Activated CD8-positive, alpha-beta T cell treated with anti-CD3 and anti-CD28 coated beads, Interleukin-2, amount 10 ng/mL, durations not matched to agents 7 days and 5 days (primary cell): Measurements from ENCODE around the gene MPP2. TPM values are rescaled to one million over a fixed set of nuclear protein-coding genes. Genes with fewer than 3 reads are reported as not detected.
"Not testable (repeated sequence)": the region's sequence is repeated elsewhere in the genome, so short reads cannot be mapped to it uniquely, and the experiment has no call there.

Experiments used
- ATAC-seq: fragments of 150-1000 bp; cut with Tn5 transposase; one replicate; pipeline ENCODE4 v1.10.0; 2021; ENCODE audit warnings: moderate library complexity
- CTCF ChIA-PET: fragments of 350-600 bp; sonication (Branson Sonifier 250); formaldehyde crosslinking; loops from one replicate; lab custom pipeline; 2021; ENCODE audit warnings: antibody characterized with exemption; lab: Charles Lee
- POLR2A ChIA-PET: fragments of 350-600 bp; sonication (Branson Sonifier 250); formaldehyde crosslinking; loops from one replicate; lab custom pipeline; 2021; ENCODE audit warnings: antibody characterized with exemption; lab: Charles Lee
- DNase-seq: peaks from one replicate; pipeline ENCODE4 v3.0.0-alpha.2; 2020
- H3K27ac Mint-ChIP-seq: one replicate; pipeline ENCODE4 v1.8.0; 2021; ENCODE audit warnings: mild to moderate bottlenecking, mixed read lengths
- H3K27me3 Mint-ChIP-seq: one replicate; pipeline ENCODE4 v1.8.0; 2021; ENCODE audit warnings: low read depth, mixed read lengths
- H3K36me3 Mint-ChIP-seq: one replicate; pipeline ENCODE4 v1.8.0; 2021; ENCODE audit warnings: low read depth, mixed read lengths
- H3K4me1 Mint-ChIP-seq: one replicate; pipeline ENCODE4 v1.8.0; 2021; ENCODE audit warnings: low read depth, mixed read lengths
- H3K4me3 Mint-ChIP-seq: one replicate; pipeline ENCODE4 v1.8.0; 2021; ENCODE audit warnings: mild to moderate bottlenecking, mixed read lengths
- H3K9me3 Mint-ChIP-seq: one replicate; pipeline ENCODE4 v1.8.0; 2022; ENCODE audit warnings: mixed read lengths; ENCODE audit not compliant: insufficient read depth
- total RNA-seq, 2 experiments: library from RNA; stranded (reverse); gene quantifications; one replicate each; pipeline ENCODE4 v1.2.3, GENCODE V29; 2021

Gene MPP2
- total RNA-seq, 2 experiments from 2014 or later, result 1.2 to 1.8 TPM

DNA sequence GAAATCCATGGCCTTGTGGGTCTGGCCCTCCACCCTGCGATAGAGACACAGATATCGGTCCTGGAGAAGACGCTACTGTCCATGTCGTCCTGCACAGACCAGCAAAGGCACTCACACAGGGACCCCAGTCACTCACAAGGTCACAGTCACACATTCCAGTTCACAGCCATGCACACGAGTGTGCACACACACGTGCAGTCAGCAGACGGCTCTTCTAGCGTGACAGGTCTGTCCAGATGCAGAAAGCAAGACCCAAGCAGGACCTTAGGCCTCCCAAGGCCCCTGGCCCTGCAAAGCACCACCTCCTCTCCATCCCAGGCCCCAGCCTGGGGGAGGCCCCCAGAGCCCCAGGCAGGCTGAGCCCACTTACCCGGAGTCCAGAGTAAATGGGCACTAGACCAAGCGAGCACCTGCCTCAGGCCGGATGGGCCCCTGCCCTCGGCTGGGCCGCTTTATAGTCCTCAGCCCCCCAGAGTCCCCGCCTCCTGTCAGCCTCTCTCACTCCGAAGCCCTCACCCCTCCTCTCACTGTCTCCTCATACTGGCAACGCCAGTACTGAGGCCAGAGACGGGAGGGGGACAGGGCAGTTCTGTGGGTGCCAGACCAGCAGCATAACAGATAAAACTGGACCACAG is 34.8 kb upstream of the MPP2 start, which contains the start of gene PPY:
PPY (minus strand) TSS at position 426 of the 635 bp plus-strand sequence. CDS start 822 bp downstream, outside the sequence.
- DNase-seq (no peak), ATAC-seq (no peak)
- Mint-ChIP-seq H3K4me1 (peaks cover 21% of the 10 kb centered on the region), H3K36me3 (no peaks in the 10 kb centered on the region), H3K4me3 (no peak within 1 kb of the TSS), H3K27me3 (peaks cover 19% of the 10 kb centered on the region), H3K9me3 (no peaks in the 10 kb centered on the region), H3K27ac (no peak within 1 kb of the TSS)
- ChIA-PET CTCF (interaction anchor here (0.9 to 6.4 kb wide), 11 partner anchors 14 to 219 kb away, joined by 3 to 102 read pairs (median 17); partner anchors contain the start of gene MPP2), POLR2A (no interaction called here)

DNA sequence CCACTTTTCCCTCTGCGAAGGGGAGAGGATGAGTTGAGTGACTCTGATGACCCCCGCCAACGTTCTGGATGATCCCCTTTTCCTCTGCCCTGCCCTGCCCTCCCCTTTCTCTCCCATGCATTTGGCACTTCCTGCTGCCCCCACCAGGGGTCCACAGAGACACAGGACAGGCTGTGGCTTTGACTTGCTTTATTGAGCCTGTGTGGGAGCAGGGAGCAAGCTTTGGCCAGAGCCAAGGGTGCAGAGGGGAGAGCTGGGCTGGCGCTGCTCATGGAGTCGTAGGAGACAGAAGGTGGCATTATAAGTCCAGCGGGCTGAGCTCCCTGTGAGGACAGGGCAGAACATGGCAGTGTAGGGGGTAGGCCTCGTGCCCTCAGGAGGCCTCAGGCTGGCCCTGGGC is 33.3 kb upstream of the MPP2 start:
- DNase-seq (peak; percentile 37), ATAC-seq (no peak)
- Mint-ChIP-seq H3K27ac (no peak overlapping the region), H3K36me3 (no peaks in the 10 kb centered on the region), H3K27me3 (peaks cover 19% of the 10 kb centered on the region), H3K4me3 (no peak overlapping the region), H3K4me1 (peaks cover 11% of the 10 kb centered on the region), H3K9me3 (no peaks in the 10 kb centered on the region)
- CTCF ChIA-PET, result interaction anchor here (1.1 to 1.2 kb wide), 2 partner anchors 15 to 30 kb away, joined by 7 read pairs; no protein-coding TSS in a partner anchor
- POLR2A ChIA-PET, result no interaction called here

DNA sequence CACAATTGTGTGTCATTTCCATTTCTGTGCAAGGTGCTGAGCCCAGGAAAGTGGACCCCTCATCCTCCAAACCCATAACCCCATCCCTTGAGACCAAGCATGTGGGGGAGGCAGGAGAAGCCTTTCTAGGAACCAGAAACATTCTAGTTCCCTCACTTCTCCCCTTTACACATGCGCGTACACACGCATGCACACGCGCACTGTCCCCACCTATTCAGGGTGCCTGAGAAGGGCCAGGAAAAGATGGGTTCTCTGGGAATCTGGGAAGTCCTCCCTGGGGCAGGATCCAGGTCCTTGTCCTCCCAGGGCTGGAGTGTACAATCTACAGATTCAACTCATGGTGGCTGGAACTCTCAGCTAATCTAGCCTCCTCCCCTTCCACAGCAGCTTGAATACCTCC is 32.5 kb upstream of the MPP2 start:
- Mint-ChIP-seq H3K27ac (no peak overlapping the region), H3K27me3 (peaks cover 17% of the 10 kb centered on the region), H3K4me1 (peaks cover 11% of the 10 kb centered on the region), H3K36me3 (no peaks in the 10 kb centered on the region), H3K9me3 (no peaks in the 10 kb centered on the region), H3K4me3 (no peak overlapping the region)
- no peak for ATAC-seq
- ChIA-PET POLR2A (no interaction called here), CTCF (interaction anchor here (0.8 to 1.2 kb wide), 3 partner anchors 14 to 31 kb away, joined by 3 to 7 read pairs (median 7); no protein-coding TSS in a partner anchor)
- no peak for DNase-seq

DNA sequence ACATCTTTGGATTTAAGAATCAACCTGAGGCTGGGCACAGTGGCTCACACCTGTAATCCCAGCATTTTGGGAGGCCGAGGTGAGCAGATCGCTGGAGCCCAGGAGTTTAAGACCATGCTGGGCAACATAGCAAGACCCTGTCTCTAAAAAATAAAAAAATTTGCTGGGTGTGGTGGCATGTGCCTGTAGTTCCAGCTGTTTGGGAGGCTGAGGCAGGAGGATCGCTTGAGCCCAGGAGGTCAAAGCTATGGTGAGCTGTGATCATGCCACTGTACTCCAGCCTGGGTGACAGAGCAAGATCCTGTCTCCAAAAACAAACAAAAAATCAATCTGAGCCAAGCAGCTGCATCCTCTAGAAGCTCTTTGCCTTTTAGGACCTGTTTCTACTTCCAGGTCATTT is 32.1 kb upstream of the MPP2 start:
- H3K36me3 Mint-ChIP-seq, H3K27ac Mint-ChIP-seq, DNase-seq, ATAC-seq, H3K9me3 Mint-ChIP-seq, POLR2A ChIA-PET, H3K4me3 Mint-ChIP-seq: not testable (repeated sequence)
- H3K27me3 Mint-ChIP-seq, result peaks cover 17% of the 10 kb centered on the region
- CTCF ChIA-PET, result interaction anchor here (0.8 to 1.2 kb wide), 3 partner anchors 14 to 31 kb away, joined by 3 to 7 read pairs (median 7); no protein-coding TSS in a partner anchor
- peaks cover 11% of the 10 kb centered on the region for H3K4me1 Mint-ChIP-seq

DNA sequence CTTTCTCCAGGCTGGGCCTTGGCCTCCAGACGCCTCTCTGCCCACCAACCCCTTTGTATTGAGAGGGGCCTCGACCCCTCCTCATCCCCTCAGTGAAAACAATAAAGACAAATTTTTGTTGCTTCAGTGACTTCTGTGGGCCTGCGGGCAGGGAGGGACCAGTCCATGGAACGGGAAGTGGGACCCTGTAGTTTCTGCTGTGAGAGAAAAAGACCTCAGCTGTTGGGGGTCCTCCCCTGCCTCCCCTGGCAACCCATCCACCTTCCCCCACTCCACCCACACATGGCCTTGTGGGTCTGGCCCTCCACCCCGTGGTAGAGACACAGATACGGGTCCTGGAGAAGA is 31.5 kb upstream of the MPP2 start:
- no peaks in the 10 kb centered on the region for H3K9me3 Mint-ChIP-seq
- H3K4me3 Mint-ChIP-seq, result no peak overlapping the region
- ChIA-PET POLR2A (no interaction called here), CTCF (interaction anchor here (1.0 to 1.1 kb wide), 2 partner anchors 13 to 29 kb away, joined by 4 to 5 read pairs; no protein-coding TSS in a partner anchor)
- no peak for ATAC-seq
- no peak for DNase-seq
- peaks cover 17% of the 10 kb centered on the region for H3K27me3 Mint-ChIP-seq
- H3K36me3 Mint-ChIP-seq, result no peaks in the 10 kb centered on the region
- peaks cover 8% of the 10 kb centered on the region for H3K4me1 Mint-ChIP-seq
- H3K27ac Mint-ChIP-seq, result no peak overlapping the region

DNA sequence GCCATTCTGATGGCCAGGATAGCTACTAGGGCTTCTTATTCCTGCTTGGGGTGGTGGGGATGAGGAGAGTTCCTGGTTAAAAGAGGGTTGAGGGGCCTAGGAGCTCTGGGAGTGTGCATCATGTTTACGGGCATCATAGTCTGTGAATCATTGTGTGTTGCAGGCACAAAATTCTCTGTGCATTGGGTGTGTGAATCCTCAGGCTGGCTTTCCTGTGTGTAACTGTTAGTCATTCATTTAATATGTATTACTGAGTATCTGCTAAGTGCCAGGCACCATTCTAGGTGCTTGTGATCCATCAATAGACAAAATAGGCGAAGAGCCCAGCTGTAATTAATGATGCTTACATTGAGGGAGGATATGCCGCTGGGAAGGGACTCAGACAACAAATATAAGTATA is 29.1 kb upstream of the MPP2 start:
- DNase-seq, result no peak
- ATAC-seq, result no peak
- ChIA-PET CTCF (no interaction called here), POLR2A (no interaction called here)
- H3K27me3 Mint-ChIP-seq, result peaks cover 17% of the 10 kb centered on the region
- no peaks in the 10 kb centered on the region for H3K9me3 Mint-ChIP-seq
- H3K4me3 Mint-ChIP-seq, result no peak overlapping the region
- H3K27ac Mint-ChIP-seq, result no peak overlapping the region
- no peaks in the 10 kb centered on the region for H3K36me3 Mint-ChIP-seq
- peaks cover 8% of the 10 kb centered on the region for H3K4me1 Mint-ChIP-seq

DNA sequence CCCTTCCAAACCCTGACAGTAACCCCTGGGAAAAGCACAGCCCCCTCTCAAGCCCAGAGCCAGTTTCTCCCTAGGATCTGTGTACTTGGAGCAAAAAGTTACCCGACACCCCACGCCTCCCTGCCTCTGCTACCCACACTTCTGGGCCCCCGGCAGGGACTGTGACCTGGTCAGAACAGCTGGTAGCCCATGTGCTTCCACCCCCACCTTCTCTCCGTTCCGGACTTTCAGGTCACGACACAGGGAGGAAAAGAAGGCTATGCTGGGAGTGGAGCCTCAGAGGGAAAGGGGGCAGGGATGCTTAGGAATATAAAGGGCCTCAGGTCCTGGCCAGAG is 28.6 kb upstream of the MPP2 start:
- no peaks in the 10 kb centered on the region for H3K9me3 Mint-ChIP-seq
- ChIA-PET CTCF (interaction anchor here (1.1 kb wide), 1 partner anchor 11 kb away, joined by 3 read pairs; no protein-coding TSS in a partner anchor), POLR2A (no interaction called here)
- no peaks in the 10 kb centered on the region for H3K36me3 Mint-ChIP-seq
- H3K4me1 Mint-ChIP-seq, result peaks cover 8% of the 10 kb centered on the region
- H3K27me3 Mint-ChIP-seq, result peaks cover 17% of the 10 kb centered on the region
- ATAC-seq (no peak), DNase-seq (no peak)
- H3K4me3 Mint-ChIP-seq, result no peak overlapping the region
- no peak overlapping the region for H3K27ac Mint-ChIP-seq

DNA sequence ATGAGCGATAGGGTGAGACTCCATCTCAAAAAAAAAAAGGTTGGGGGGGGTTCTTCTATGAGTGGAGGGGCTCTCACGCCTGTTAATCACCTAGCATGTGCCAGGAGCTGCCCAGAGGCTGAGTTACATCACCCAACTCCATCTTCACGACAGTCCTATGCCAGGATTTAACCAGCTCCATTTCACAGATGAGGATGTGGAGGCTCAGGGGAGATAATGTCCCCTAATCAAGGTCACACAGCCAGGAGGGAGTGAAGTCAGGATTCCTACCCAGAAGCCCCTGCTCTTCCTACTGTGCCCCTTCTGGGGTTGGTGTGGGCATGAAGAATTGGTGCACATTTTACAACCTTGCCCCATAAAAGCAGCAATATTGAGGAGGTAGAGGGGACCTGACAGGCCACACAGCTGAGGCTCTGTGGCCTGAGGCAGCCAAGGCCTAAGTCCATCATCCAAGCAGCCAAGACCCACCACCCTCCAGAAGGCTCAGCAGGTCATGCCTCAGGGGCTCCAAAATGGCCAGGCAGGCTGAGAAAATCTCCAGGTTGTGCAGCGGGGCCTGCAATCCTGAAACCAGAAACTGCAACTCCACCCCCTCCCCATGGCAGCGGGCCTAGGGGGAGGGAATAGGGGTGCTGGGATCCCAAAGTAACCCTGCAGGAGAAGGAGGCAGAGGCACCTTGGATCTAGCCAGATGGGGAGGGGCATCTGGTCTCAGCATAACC is 28.0 kb upstream of the MPP2 start:
- Mint-ChIP-seq H3K9me3 (no peaks in the 10 kb centered on the region), H3K4me1 (peaks cover 8% of the 10 kb centered on the region), H3K27me3 (peaks cover 17% of the 10 kb centered on the region), H3K4me3 (no peak overlapping the region), H3K36me3 (no peaks in the 10 kb centered on the region), H3K27ac (no peak overlapping the region)
- ATAC-seq, result no peak
- POLR2A ChIA-PET, result no interaction called here
- CTCF ChIA-PET, result interaction anchor here (1.1 to 2.2 kb wide), 2 partner anchors 8 to 11 kb away, joined by 3 to 9 read pairs; no protein-coding TSS in a partner anchor
- DNase-seq, result no peak

DNA sequence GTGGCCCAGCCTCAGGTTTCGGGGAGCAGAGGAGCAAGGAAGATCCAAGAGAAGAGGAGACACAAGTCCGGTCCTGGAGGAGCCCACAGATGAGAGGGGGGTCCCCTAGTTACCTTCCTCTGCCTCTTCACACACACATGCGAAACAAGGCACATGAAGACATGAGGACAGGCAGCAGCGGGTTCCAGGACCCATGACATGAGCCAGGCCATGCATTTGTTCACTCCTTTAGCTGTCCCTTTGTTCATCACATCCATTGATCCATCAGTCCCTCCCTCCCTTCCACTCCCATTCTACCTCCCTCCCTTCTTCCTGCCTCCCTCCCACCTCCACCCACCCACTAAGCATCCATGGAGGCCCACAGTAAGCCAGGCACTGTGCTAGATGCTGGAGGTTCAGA is 25.6 kb upstream of the MPP2 start:
- H3K9me3 Mint-ChIP-seq, result no peaks in the 10 kb centered on the region
- no peak for ATAC-seq
- CTCF ChIA-PET, result no interaction called here
- DNase-seq, result no peak
- no peak overlapping the region for H3K27ac Mint-ChIP-seq
- H3K27me3 Mint-ChIP-seq, result peaks cover 4% of the 10 kb centered on the region
- H3K4me3 Mint-ChIP-seq, result no peak overlapping the region
- H3K36me3 Mint-ChIP-seq, result no peaks in the 10 kb centered on the region
- POLR2A ChIA-PET, result no interaction called here
- peaks cover 12% of the 10 kb centered on the region for H3K4me1 Mint-ChIP-seq

DNA sequence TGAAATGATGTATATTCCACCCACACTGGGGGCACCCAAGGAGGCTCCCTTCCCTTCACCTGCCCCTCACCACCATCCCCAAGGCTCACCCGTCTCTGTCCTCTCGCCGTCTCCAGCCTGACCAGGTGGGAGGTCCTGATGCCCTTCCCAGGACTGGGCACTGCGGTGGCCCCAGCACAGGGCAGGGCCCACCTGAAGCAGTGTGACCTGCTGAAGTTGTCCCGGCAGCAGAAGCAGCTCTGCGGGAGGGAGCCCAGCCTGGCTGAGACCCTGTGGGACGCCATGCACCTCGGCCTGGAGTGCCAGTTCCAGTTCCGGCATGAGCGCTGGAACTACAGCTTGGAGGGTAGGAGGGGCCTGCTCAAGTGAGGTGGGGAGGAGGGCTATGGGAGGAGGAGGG is 25.0 kb upstream of the MPP2 start:
- Mint-ChIP-seq H3K4me1 (peaks cover 15% of the 10 kb centered on the region), H3K36me3 (no peaks in the 10 kb centered on the region), H3K27ac (no peak overlapping the region), H3K4me3 (no peak overlapping the region), H3K27me3 (peaks cover 2% of the 10 kb centered on the region), H3K9me3 (no peaks in the 10 kb centered on the region)
- ChIA-PET CTCF (interaction anchor here (2.7 kb wide), 1 partner anchor 22 kb away, joined by 10 read pairs; no protein-coding TSS in a partner anchor), POLR2A (no interaction called here)
- DNase-seq, result no peak
- ATAC-seq, result no peak

DNA sequence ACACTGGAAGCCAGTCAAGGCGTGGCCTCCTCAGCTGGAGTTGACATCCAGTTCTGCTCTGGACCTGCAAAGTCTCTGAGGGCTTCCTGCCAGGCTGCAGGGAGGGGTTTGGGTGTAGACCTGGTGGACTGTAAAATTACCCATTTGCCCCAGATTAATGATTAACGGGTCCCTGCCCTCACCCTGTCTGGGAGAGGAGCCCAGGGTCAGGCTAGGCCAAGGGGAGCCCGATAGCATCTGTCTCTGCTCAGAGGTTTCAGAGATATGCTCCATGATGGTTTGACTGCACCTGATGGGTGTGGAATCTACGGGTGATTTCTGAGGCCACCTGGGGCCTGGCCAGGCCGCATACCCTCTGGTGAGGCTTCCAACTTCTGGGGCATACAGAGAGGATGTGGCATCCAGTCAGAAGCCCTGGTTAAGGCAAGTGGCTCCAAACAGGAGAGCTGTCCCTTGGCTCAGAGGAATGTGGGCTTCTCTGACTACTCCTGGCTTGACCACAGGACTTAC is 23.8 kb upstream of the MPP2 start:
- H3K4me1 Mint-ChIP-seq, result peaks cover 22% of the 10 kb centered on the region
- ChIA-PET CTCF (interaction anchor here (1.1 to 2.7 kb wide), 2 partner anchors 13 to 21 kb away, joined by 6 to 10 read pairs; no protein-coding TSS in a partner anchor), POLR2A (no interaction called here)
- DNase-seq (no peak), ATAC-seq (no peak)
- peaks cover 5% of the 10 kb centered on the region for H3K27me3 Mint-ChIP-seq
- H3K4me3 Mint-ChIP-seq, result no peak overlapping the region
- no peaks in the 10 kb centered on the region for H3K36me3 Mint-ChIP-seq
- H3K9me3 Mint-ChIP-seq, result no peaks in the 10 kb centered on the region
- H3K27ac Mint-ChIP-seq, result no peak overlapping the region

DNA sequence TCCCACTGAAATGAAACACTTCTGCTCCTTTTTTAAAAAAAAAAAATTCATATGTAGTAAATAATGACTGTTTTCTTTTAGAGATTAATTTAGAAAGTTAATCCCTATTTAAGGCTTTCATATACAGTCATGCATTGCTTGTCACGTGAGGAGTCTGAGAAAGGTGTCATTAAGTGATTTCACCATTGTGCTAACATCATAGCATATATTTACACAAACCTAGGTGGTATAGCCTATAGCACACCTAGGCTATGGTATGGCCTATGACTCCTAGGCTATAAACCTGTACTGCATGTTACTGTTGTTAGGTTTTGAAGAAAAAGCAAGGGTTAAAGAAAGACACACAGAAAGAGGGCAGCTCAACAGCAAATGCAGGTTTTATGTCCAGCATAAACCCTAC is 21.3 kb upstream of the MPP2 start:
- H3K4me3 Mint-ChIP-seq, result no peak overlapping the region
- no peak for ATAC-seq

More for the DNA sequence above, 21.3 kb upstream of the MPP2 start:
- H3K27me3 Mint-ChIP-seq, result peaks cover 9% of the 10 kb centered on the region
- H3K9me3 Mint-ChIP-seq, result no peaks in the 10 kb centered on the region
- H3K27ac Mint-ChIP-seq, result no peak overlapping the region
- peaks cover 33% of the 10 kb centered on the region for H3K4me1 Mint-ChIP-seq
- DNase-seq, result no peak
- ChIA-PET CTCF (interaction anchor here (0.6 to 1.2 kb wide), 8 partner anchors 9 to 535 kb away, joined by 3 to 16 read pairs (median 3); partner anchors contain the start of gene PPY), POLR2A (no interaction called here)
- H3K36me3 Mint-ChIP-seq, result no peaks in the 10 kb centered on the region
